Endothelial cell of umbilical vein (primary cell): ENCODE results near the gene ELAC1.

Experiments
- EZH2 ChIP-seq: IDR thresholded peaks from 2 replicates; pipeline ENCODE4 v1.6.1; 2012; ENCODE audit warnings: borderline replicate concordance, low read depth, mild to moderate bottlenecking, moderate library complexity, low read length, inconsistent platforms; ENCODE audit not compliant: severe bottlenecking
- MYC ChIP-seq: IDR thresholded peaks from one replicate; pipeline ENCODE4 v1.6.1; 2011; ENCODE audit warnings: mild to moderate bottlenecking, low read depth, low read length
- POLR2A ChIP-seq: IDR thresholded peaks from 2 replicates; pipeline ENCODE4 v1.6.1; 2012; ENCODE audit warnings: low read depth, mild to moderate bottlenecking, control low read depth, low read length
- TF ChIP-seq, protein P1 (sequence below), 2 donors: IDR thresholded peaks; 1 replicate in 1 of 2; 2 replicates in 1 of 2; pipeline ENCODE4 v1.5.1; 2011; ENCODE audit warnings: low read length in 2 of 2, mild to moderate bottlenecking in 2 of 2, moderate library complexity in 2 of 2, control low read depth in 1 of 2, inconsistent platforms in 1 of 2, low read depth in 1 of 2; ENCODE audit not compliant: insufficient read depth in 1 of 2; ENCODE audit errors: extremely low read depth in 1 of 2
- TF ChIP-seq, protein P2 (sequence below): IDR thresholded peaks from 2 replicates; pipeline ENCODE4 v1.6.1; 2011; ENCODE audit not compliant: insufficient read depth, insufficient read length

DNA sequence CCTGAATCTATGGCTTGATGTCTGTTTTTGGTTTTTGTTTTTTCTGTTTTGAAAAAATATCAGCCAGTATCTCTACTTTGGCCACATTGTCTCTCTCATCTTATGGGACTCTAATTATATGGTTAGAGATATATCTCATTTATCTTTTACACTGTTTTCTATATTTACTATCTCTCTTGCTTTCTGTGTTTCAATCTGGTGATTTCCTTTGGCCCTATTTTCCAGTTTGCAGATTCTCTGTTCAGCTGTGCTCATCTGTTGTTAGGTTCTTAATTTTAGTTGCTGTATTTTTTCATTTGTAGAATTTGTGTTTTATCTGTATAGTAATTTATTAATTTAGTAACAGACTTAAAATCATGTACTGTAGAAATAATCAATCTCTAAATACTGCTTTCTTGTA, 41.3 kb upstream of the ELAC1 start:
- no peak for TF ChIP-seq EZH2
- TF ChIP-seq, protein P1, sequence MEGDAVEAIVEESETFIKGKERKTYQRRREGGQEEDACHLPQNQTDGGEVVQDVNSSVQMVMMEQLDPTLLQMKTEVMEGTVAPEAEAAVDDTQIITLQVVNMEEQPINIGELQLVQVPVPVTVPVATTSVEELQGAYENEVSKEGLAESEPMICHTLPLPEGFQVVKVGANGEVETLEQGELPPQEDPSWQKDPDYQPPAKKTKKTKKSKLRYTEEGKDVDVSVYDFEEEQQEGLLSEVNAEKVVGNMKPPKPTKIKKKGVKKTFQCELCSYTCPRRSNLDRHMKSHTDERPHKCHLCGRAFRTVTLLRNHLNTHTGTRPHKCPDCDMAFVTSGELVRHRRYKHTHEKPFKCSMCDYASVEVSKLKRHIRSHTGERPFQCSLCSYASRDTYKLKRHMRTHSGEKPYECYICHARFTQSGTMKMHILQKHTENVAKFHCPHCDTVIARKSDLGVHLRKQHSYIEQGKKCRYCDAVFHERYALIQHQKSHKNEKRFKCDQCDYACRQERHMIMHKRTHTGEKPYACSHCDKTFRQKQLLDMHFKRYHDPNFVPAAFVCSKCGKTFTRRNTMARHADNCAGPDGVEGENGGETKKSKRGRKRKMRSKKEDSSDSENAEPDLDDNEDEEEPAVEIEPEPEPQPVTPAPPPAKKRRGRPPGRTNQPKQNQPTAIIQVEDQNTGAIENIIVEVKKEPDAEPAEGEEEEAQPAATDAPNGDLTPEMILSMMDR (IDR thresholded peaks at IDR 0.05; ENCODE audit: extremely low read depth in 1 of 2, insufficient read depth in 1 of 2, low read depth in 1 of 2, low read length in 2 of 2) = no peak
- no peak for TF ChIP-seq POLR2A
- TF ChIP-seq, protein P2, sequence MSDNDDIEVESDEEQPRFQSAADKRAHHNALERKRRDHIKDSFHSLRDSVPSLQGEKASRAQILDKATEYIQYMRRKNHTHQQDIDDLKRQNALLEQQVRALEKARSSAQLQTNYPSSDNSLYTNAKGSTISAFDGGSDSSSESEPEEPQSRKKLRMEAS = no peak
- TF ChIP-seq MYC = no peak
